GM21381 (cell line): ENCODE results near the gene DIRAS1.

Source experiments
- ATAC-seq: cut with Tn5 transposase; IDR thresholded peaks from one replicate; pipeline ENCODE4 v1.9.1; 2021; ENCODE audit warnings: mild to moderate bottlenecking, moderate library complexity; ENCODE audit not compliant: unreplicated experiment

DIRAS1 gene

DNA sequence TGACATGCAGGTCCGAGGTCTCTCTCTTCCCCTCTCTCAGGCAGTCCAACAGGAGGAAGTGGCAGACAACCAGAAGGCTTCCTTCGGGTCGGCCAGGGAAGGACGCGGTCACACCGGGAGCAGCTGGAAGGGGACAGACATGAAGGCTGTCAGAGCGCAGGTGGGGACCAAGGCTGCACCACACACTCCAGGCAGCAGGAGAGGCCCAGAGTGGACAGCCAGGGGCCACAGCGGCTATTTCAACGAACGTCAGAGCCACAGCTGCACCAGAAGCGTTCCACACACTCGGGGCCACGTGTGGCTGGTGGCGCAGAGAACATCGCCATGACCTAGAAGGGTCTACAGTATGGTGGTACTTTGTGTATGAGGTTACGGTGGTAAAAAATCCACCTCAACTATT lies 34.6 kb upstream of the DIRAS1 start:
- no peak for ATAC-seq

DNA sequence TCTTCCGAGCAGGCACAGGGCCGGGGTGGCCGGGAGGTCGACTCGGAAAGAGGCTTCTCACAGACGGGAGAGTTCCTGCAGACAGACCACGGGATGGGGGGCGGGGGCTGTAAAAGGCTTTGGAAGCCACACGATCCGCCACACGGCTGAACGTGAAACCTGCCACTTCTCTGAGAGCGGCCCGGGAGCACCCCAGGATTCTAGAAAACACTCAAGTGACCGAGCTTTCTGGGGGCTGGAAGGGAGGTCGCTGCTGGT lies 34.2 kb upstream of the DIRAS1 start:
- no peak for ATAC-seq

DNA sequence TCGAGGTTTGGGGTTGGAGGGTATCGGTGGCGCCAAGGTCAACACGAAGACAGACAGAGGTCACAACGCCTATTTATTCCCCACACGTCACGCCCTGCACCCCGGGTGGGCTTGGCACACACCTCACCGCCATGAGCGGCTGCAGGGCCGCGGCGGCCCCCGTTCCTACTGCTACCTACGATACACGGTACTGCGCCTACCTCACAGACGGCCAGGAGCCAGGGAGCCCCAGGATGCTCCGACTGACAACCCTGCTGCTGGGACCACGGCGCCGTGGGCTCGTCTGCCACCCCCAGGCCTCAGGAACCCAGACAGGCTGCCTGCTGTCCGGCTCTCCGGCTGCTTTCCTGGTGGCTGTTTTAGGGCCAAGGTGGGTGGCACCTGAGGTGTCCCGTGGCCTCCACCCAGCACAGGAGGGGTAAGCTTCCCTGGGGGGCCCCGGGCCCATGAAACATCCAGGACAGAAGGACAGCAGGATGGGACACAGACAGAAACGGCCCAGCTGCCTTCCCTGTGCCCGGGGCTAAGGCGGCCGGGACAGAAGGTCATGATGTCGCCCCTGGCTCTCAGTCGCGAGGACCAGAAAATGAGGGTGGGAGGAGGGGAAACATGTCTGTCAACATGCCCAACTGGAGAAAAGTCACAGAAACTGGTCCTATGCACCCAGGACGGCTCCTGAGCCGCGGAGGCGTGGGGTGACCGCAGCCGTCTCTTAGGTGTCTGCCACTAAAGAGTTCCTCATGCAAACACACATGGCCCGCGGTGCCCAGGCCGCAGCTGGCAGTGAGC lies 33.7 kb upstream of the DIRAS1 start:
- no peak for ATAC-seq

GRCh38 chr19:2751438-2751830 lies 30.3 kb upstream of the DIRAS1 start:
- no peak for ATAC-seq

DNA sequence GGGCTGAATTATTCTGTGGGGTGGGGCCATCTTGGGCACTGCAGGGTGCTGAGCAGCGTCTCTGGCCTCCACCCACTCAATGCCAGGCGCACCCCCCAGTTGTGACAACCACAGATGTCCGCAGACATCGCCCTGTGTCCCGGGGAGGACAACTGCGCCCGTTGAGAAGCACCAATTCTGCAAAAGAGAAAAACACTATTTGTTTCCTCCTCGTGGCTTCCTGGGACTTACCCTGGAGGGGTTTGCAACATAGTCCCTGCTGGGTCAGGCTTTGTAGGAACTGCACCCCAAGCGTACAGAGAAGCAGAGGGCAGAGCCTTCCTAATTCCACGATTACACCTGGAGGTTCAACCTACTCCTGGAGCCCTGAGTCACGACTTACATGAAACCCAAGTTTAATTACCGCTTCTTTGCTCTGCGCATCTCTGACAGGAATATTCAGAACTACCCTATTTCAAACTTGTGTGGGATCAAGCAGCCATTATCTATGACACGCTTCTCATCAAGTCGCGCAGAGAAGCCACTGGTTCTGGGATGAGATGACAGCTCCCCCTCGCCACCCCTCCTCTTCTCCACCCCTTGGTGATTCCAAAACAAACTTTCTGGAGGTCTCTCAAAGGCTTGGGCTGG lies 29.8 kb upstream of the DIRAS1 start:
- ATAC-seq = no peak

DNA sequence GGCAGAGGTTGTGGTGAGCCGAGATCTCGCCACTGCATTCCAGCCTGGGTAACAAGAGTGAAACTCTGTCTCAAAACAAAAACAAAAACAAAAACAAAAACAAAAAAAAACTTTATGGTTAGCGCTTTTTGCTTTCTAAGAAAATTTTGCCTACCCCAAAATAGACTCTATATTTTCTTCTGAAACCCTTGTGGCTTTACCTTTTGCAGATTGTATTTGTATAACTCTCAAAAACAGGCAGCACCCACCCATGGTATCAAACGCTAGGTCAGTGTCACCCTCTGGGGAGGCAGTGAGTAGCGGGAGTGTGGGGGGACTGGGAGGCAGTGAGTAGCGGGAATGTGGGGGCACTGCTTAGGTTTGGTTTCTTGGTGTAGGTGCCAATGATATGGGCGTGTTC lies 26.2 kb upstream of the DIRAS1 start:
- no peak for ATAC-seq

DNA sequence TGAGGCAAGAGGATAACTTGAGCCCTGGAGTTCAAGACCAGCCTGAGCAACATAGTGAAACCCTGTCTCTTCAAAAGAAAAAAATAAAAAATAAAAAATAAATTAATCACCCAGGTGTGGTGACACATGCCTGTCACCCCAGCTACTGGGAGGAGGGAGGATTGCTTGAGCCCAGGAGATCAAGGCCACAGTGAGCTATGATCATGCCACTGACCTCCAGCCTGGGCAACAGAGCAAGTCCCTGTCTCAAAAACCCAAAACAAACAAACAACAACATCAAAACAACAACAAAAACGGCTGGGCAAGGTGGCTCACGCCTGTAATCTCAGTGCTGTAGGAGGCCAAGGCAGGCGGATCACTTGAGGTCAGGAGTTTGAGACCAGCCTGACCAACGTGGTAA lies 22.9 kb upstream of the DIRAS1 start:
- no peak for ATAC-seq

- no peak for ATAC-seq
These were observed 21.9 kb upstream of the DIRAS1 start for GRCh38 chr19:2743099-2743498.

GRCh38 chr19:2740314-2740656 lies 19.1 kb upstream of the DIRAS1 start:
- no peak for ATAC-seq

- ATAC-seq = peak; percentile 97
These were observed 18.6 kb upstream of the DIRAS1 start, which contains the start of gene SLC39A3 for GRCh38 chr19:2739602-2740313. SLC39A3 (minus strand) TSS chr19:2740017; CDS start chr19:2737257, 2,760 bp downstream.

GRCh38 chr19:2736550-2737190 lies 15.5 kb upstream of the DIRAS1 start:
- ATAC-seq = no peak

GRCh38 chr19:2735374-2735773 lies 14.2 kb upstream of the DIRAS1 start:
- no peak for ATAC-seq

- no peak for ATAC-seq
These were observed 13.6 kb upstream of the DIRAS1 start for GRCh38 chr19:2734589-2735288.

- ATAC-seq = no peak
These were observed 12.9 kb upstream of the DIRAS1 start for GRCh38 chr19:2733930-2734588.

GRCh38 chr19:2732883-2733282 lies 11.7 kb upstream of the DIRAS1 start:
- no peak for ATAC-seq

DNA sequence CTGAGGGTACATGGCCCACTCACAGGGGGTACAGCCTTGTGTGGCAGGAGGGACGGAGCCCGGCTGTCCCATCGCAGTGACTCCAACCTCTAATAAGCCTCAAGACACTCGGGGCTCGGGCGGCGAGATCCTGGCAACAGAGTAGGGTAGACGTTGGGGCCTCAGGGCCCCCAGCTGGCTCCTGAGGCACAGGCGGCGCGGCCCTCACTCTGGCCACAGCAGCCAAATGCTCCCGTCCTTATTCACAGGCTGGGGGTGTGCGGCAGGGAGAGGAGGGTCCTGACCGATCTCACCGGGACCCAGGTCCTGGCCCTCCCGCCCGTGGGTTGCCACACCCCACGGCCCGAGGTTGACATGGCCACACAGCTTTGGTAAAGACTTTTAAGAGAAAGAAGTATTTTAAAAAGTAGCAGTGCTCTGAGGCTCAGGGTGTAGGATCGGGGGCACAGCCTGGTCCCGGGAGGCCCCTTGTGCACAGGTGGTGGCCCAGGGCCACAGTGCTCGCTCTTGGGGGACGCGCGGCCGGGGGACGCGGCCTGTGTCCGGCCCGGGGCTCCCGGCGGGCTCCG lies 11.1 kb upstream of the DIRAS1 start:
- ATAC-seq = no peak

GRCh38 chr19:2731181-2731995 lies 10.2 kb upstream of the DIRAS1 start:
- ATAC-seq = no peak

- no peak for ATAC-seq
These were observed 9.0 kb upstream of the DIRAS1 start for GRCh38 chr19:2729943-2730818.
